GM19193 (cell line): ENCODE results near the gene DGAT2.

ENCODE experiments used
- POLR2A ChIP-seq: IDR thresholded peaks from 4 replicates; pipeline ENCODE4 v1.6.1; 2011; ENCODE audit not compliant: insufficient read depth, insufficient read length; ENCODE audit errors: extremely low read depth

Gene DGAT2

GRCh38 chr11:75789521-75789920, 20.9 kb downstream of the DGAT2 start:
- no peak for TF ChIP-seq POLR2A

GRCh38 chr11:75790986-75791385, 22.4 kb downstream of the DGAT2 start:
- no peak for TF ChIP-seq POLR2A

GRCh38 chr11:75792127-75792731, 23.7 kb downstream of the DGAT2 start:
- TF ChIP-seq POLR2A, result no peak

- TF ChIP-seq POLR2A, result no peak
Observed at GRCh38 chr11:75792997-75793800, 24.6 kb downstream of the DGAT2 start.

- TF ChIP-seq POLR2A, result no peak
Observed at GRCh38 chr11:75793966-75794365, 25.4 kb downstream of the DGAT2 start.

GRCh38 chr11:75795276-75796090, 26.9 kb downstream of the DGAT2 start:
- no peak for TF ChIP-seq POLR2A

- TF ChIP-seq POLR2A, result no peak
Observed at GRCh38 chr11:75796091-75796435, 27.5 kb downstream of the DGAT2 start.

GRCh38 chr11:75797116-75797515, 28.5 kb downstream of the DGAT2 start:
- TF ChIP-seq POLR2A, result no peak

GRCh38 chr11:75797792-75798191, 29.2 kb downstream of the DGAT2 start:
- no peak for TF ChIP-seq POLR2A

- TF ChIP-seq POLR2A, result no peak
Observed at GRCh38 chr11:75800136-75800675, 31.6 kb downstream of the DGAT2 start.

GRCh38 chr11:75800728-75801361, 32.3 kb downstream of the DGAT2 start:
- TF ChIP-seq POLR2A, result no peak

GRCh38 chr11:75801362-75802020, 32.9 kb downstream of the DGAT2 start:
- TF ChIP-seq POLR2A, result no peak

GRCh38 chr11:75802021-75802912, 33.7 kb downstream of the DGAT2 start:
- no peak for TF ChIP-seq POLR2A
